BLaER1 treated with 17β-estradiol and CSF1 and Interleukin-3, amounts not matched to agents 10 nM and 100 nM (cell line): Measurements from ENCODE around the gene ANKRD44.

Experiments
- H3K27ac ChIP-seq, 11 experiments: shearing (Covaris generic); formaldehyde crosslinking; 2 replicates each; pipeline ENCODE4 v1.8.1; 2022
- H3K27me3 ChIP-seq, 11 experiments: shearing (Covaris generic); formaldehyde crosslinking; 2 replicates each; pipeline ENCODE4 v1.8.1; 2022
- H3K36me3 ChIP-seq, 11 experiments: shearing (Covaris generic); formaldehyde crosslinking; 2 replicates each; pipeline ENCODE4 v1.8.1; 2022
- H3K4me1 ChIP-seq, 10 experiments: shearing (Covaris generic); formaldehyde crosslinking; 2 replicates each; pipeline ENCODE4 v1.8.1; 2022
- H3K4me2 ChIP-seq, 11 experiments: shearing (Covaris generic); formaldehyde crosslinking; 2 replicates each; pipeline ENCODE4 v1.8.1; 2022
- H3K4me3 ChIP-seq, 10 experiments: shearing (Covaris generic); formaldehyde crosslinking; 2 replicates each; pipeline ENCODE4 v1.8.1; 2022
- H3K9ac ChIP-seq, 11 experiments: shearing (Covaris generic); formaldehyde crosslinking; 2 replicates each; pipeline ENCODE4 v1.8.1; 2022
- H3K9me3 ChIP-seq, 11 experiments: shearing (Covaris generic); formaldehyde crosslinking; replicated peaks in 1 of 11; 2 replicates each; pipeline ENCODE4 v1.8.1; 2022
- H4K20me1 ChIP-seq, 11 experiments: shearing (Covaris generic); formaldehyde crosslinking; 2 replicates each; pipeline ENCODE4 v1.8.1; 2022
- Cebpa-rat ChIP-seq, 11 experiments: shearing (Covaris generic); IDR thresholded peaks; 2 replicates each; pipeline ENCODE4 v1.8.1; 2022

Gene ANKRD44

DNA sequence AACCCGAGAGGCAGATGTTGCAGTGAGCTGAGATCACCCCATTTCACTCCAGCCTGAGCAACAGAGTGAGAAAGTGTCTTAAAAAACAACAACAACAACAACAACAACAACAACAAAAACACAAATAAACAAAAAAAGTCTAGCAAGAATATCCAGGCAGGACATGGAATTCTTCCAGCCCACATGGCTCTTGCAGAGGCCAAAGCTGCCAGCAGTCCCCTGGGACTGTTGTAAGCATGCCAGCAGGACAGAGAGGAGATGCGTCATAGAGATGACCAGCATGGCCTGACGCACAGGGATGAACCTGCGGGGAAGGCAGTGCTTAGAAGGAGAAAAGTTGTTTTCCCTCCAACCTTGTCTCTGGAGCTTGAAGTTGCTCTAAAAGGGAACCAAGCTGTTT is 201.8 kb downstream of the ANKRD44 start:
- H3K9me3 ChIP-seq = no peaks in the 10 kb centered on the region
- no peak overlapping the region for H3K4me3 ChIP-seq
- no peak for TF ChIP-seq Cebpa-rat (IDR thresholded peaks at IDR 0.05)
- H3K27ac ChIP-seq = no peak overlapping the region
- H3K27me3 ChIP-seq = no peaks in the 10 kb centered on the region
- H4K20me1 ChIP-seq = peaks cover 0 to 16% (median 0%) of the 10 kb centered on the region in 11 experiments; a peak in 3 of 22 replicates
- peaks cover 0 to 75% (median 0%) of the 10 kb centered on the region in 11 experiments; a peak in 7 of 22 replicates for H3K36me3 ChIP-seq
- H3K4me2 ChIP-seq = peak overlapping the region in 2 of 11 experiments; percentile 23 to 29; a peak in 2 of 22 replicates
- no peak overlapping the region for H3K9ac ChIP-seq
- peaks cover 7 to 17% (median 13%) of the 10 kb centered on the region in 10 experiments for H3K4me1 ChIP-seq

- Histone ChIP-seq H3K9me3 (no peaks in the 10 kb centered on the region), H3K4me1 (peaks cover 7 to 16% (median 12%) of the 10 kb centered on the region in 10 experiments), H4K20me1 (peaks cover 0 to 12% (median 0%) of the 10 kb centered on the region in 11 experiments; a peak in 1 of 22 replicates), H3K27ac (no peak overlapping the region), H3K4me3 (no peak overlapping the region), H3K36me3 (peaks cover 0 to 86% (median 0%) of the 10 kb centered on the region in 11 experiments; a peak in 7 of 22 replicates), H3K4me2 (peak overlapping the region in 9 of 11 experiments; percentile 13 to 54 (median 29); a peak in 12 of 22 replicates), H3K27me3 (no peaks in the 10 kb centered on the region), H3K9ac (no peak overlapping the region)
- no peak for TF ChIP-seq Cebpa-rat (IDR thresholded peaks at IDR 0.05)
Measured at GRCh38 chr2:197107291-197108269, 203.0 kb downstream of the ANKRD44 start.

DNA sequence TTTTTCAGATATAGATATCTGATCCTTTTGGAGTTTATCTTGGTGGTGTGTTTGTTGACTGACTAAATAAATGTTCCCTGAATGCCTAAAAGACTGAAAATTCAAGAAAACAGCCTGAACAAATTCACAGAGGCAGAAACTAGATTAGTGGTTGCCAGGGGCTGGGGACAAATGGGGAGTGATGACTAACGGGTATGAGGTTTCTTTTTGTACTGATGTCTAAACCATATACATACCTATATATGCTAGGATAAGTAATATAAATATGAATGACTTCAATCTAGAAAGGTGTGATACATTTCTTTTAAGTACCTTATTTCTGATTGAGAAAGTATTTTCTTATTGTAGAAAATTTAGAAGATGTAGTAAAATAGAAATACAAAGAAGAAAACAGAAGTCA is 207.2 kb downstream of the ANKRD44 start:
- Histone ChIP-seq H3K9ac (no peak overlapping the region), H3K4me2 (no peak overlapping the region), H3K9me3 (no peaks in the 10 kb centered on the region), H3K36me3 (peaks cover 0 to 93% (median 0%) of the 10 kb centered on the region in 11 experiments; a peak in 8 of 22 replicates), H3K27me3 (no peaks in the 10 kb centered on the region), H3K4me1 (peaks cover 5 to 12% (median 10%) of the 10 kb centered on the region in 10 experiments), H3K27ac (no peak overlapping the region), H3K4me3 (no peak overlapping the region), H4K20me1 (peaks cover 0 to 12% (median 0%) of the 10 kb centered on the region in 11 experiments; a peak in 1 of 22 replicates)
- TF ChIP-seq Cebpa-rat (IDR thresholded peaks at IDR 0.05) = no peak

GRCh38 chr2:197102231-197102630 is 208.3 kb downstream of the ANKRD44 start:
- Histone ChIP-seq H4K20me1 (0 out of 22 replicates have a peak, but pooled peaks cover 0 to 5% (median 0%) of the 10 kb centered on the region in 11 experiments), H3K9ac (no peak overlapping the region), H3K27me3 (no peaks in the 10 kb centered on the region), H3K36me3 (peaks cover 0 to 93% (median 0%) of the 10 kb centered on the region in 11 experiments; a peak in 8 of 22 replicates), H3K4me2 (no peak overlapping the region), H3K4me3 (no peak overlapping the region), H3K27ac (no peak overlapping the region), H3K4me1 (peaks cover 0 to under 1% (median 0%) of the 10 kb centered on the region in 10 experiments; a peak in 2 of 20 replicates), H3K9me3 (no peaks in the 10 kb centered on the region)
- no peak for TF ChIP-seq Cebpa-rat (IDR thresholded peaks at IDR 0.05)

DNA sequence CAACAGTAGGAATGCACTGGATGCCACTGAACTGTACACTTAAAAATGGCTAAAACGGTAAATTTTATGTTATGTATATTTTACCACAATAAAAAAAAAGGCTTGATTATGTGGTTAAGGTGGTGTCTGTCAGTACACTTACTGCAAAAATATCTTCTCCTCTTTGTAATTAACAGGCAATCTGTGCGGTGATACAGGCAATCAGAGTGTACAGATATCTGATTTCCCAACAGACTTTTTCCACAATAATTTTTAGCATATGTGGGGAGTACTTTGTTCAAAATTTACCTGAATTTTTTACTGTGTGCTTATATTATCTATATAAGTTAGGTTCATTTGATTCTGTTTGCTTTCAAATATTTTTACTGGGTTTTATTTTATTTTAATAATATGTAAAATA is 209.1 kb downstream of the ANKRD44 start:
- no peak for TF ChIP-seq Cebpa-rat (IDR thresholded peaks at IDR 0.05)
- no peak overlapping the region for H3K27ac ChIP-seq

GRCh38 chr2:197097578-197098366 is 212.8 kb downstream of the ANKRD44 start:
- H3K4me3 ChIP-seq = no peak overlapping the region
- no peaks in the 10 kb centered on the region for H3K4me1 ChIP-seq
- H3K9ac ChIP-seq = no peak overlapping the region
- H3K27me3 ChIP-seq = no peaks in the 10 kb centered on the region
- H3K9me3 ChIP-seq = no peaks in the 10 kb centered on the region
- H4K20me1 ChIP-seq = no peaks in the 10 kb centered on the region
- no peak overlapping the region for H3K27ac ChIP-seq
- H3K36me3 ChIP-seq = peaks cover 0 to 90% (median 0%) of the 10 kb centered on the region in 11 experiments; a peak in 6 of 22 replicates
- no peak for TF ChIP-seq Cebpa-rat (IDR thresholded peaks at IDR 0.05)
- H3K4me2 ChIP-seq = no peak overlapping the region

More for the DNA sequence above, 209.1 kb downstream of the ANKRD44 start:
- no peaks in the 10 kb centered on the region for H3K9me3 ChIP-seq
- H3K27me3 ChIP-seq = no peaks in the 10 kb centered on the region
- H3K9ac ChIP-seq = no peak overlapping the region
- H3K4me2 ChIP-seq = no peak overlapping the region
- H3K36me3 ChIP-seq = peaks cover 0 to 94% (median 0%) of the 10 kb centered on the region in 11 experiments; a peak in 8 of 22 replicates
- H3K4me1 ChIP-seq = no peaks in the 10 kb centered on the region
- H3K4me3 ChIP-seq = no peak overlapping the region
- 0 out of 22 replicates have a peak, but pooled peaks cover 0 to 5% (median 0%) of the 10 kb centered on the region in 11 experiments for H4K20me1 ChIP-seq

DNA sequence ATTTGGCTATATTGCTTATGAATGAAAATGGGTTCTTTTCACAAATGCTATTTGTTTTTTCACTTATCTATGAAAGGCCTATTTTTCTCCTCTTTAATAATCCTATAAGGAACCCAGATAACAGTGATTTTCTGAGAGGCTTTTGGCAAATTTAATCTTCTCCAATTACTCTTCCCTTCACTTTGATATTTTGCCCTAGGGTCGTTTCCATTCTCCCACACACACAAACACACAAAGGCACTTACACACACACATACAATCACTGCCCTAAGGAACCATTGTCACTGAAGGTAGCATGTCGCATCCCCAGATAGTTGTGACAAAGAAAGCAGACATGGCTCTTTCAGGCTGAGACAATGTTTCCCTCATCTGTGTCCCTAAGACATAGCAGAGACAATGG is 213.9 kb downstream of the ANKRD44 start:
- no peak for TF ChIP-seq Cebpa-rat (IDR thresholded peaks at IDR 0.05)
- no peak overlapping the region for H3K4me3 ChIP-seq

GRCh38 chr2:197092431-197092830 is 218.1 kb downstream of the ANKRD44 start:
- H3K27me3 ChIP-seq = no peaks in the 10 kb centered on the region
- H3K4me2 ChIP-seq = no peak overlapping the region
- peaks cover 0 to 10% (median 0%) of the 10 kb centered on the region in 11 experiments; a peak in 6 of 22 replicates for H3K9me3 ChIP-seq
- no peaks in the 10 kb centered on the region for H4K20me1 ChIP-seq
- peaks cover 0 to 80% (median 0%) of the 10 kb centered on the region in 11 experiments; a peak in 6 of 22 replicates for H3K36me3 ChIP-seq
- no peak overlapping the region for H3K9ac ChIP-seq
- H3K4me1 ChIP-seq = peaks cover 7 to 21% (median 14%) of the 10 kb centered on the region in 10 experiments; a peak in 19 of 20 replicates
- H3K4me3 ChIP-seq = no peak overlapping the region
- no peak for TF ChIP-seq Cebpa-rat (IDR thresholded peaks at IDR 0.05)
- no peak overlapping the region for H3K27ac ChIP-seq

More for the DNA sequence above, 213.9 kb downstream of the ANKRD44 start:
- no peaks in the 10 kb centered on the region for H3K27me3 ChIP-seq
- H3K36me3 ChIP-seq = peaks cover 0 to 94% (median 0%) of the 10 kb centered on the region in 11 experiments; a peak in 6 of 22 replicates
- H3K9ac ChIP-seq = no peak overlapping the region
- H3K27ac ChIP-seq = no peak overlapping the region
- no peaks in the 10 kb centered on the region for H3K9me3 ChIP-seq
- no peaks in the 10 kb centered on the region for H4K20me1 ChIP-seq
- H3K4me1 ChIP-seq = no peaks in the 10 kb centered on the region
- no peak overlapping the region for H3K4me2 ChIP-seq
